OCI-LY3 (cell line): ENCODE measurements around the gene FBXO48.

Experiments
- H2AFZ ChIP-seq: fragments of 200-600, 300-600 bp; shearing (Covaris generic); 2 replicates; pipeline ENCODE4 v1.6.0; 2014; ENCODE audit warnings: antibody characterized with exemption, low read depth, low read length
- H3K27ac ChIP-seq: fragments of 200-600, 300-600 bp; sonication (generic); 2 replicates; pipeline ENCODE4 v1.5.1; 2014; ENCODE audit warnings: mild to moderate bottlenecking, low read length, moderate library complexity, mixed read lengths
- H3K27me3 ChIP-seq: fragments of 200-600, 300-600 bp; sonication (generic); 2 replicates; pipeline ENCODE4 v1.6.1; 2014; ENCODE audit warnings: low read depth, low read length, mixed read lengths
- H3K36me3 ChIP-seq: fragments of 200-600, 300-600 bp; sonication (generic); replicated peaks from 2 replicates; pipeline ENCODE3; 2014; ENCODE audit warnings: low read depth, low read length, mixed read lengths
- H3K4me1 ChIP-seq: fragments of 300-600, 200-600 bp; sonication (generic); 2 replicates; pipeline ENCODE4 v1.6.1; 2014; ENCODE audit warnings: low read length, mixed read lengths
- H3K4me2 ChIP-seq: fragments of 200-600, 300-600 bp; sonication (generic); 2 replicates; pipeline ENCODE4 v1.6.1; 2014; ENCODE audit warnings: low read length, mixed read lengths
- H3K4me3 ChIP-seq: fragments of 300-600, 200-600 bp; sonication (generic); 2 replicates; pipeline ENCODE4 v1.5.1; 2014; ENCODE audit warnings: antibody characterized with exemption, mild to moderate bottlenecking, low read length, moderate library complexity
- H3K79me2 ChIP-seq: fragments of 300-600, 200-600 bp; shearing (Covaris generic); 2 replicates; pipeline ENCODE4 v1.6.1; 2014; ENCODE audit warnings: mild to moderate bottlenecking, low read length, mixed read lengths
- H3K9ac ChIP-seq: fragments of 300-600, 200-600 bp; shearing (Covaris generic); 2 replicates; pipeline ENCODE4 v1.6.0; 2014; ENCODE audit warnings: mild to moderate bottlenecking, low read length, moderate library complexity
- H3K9me3 ChIP-seq: fragments of 200-600, 300-600 bp; shearing (Covaris generic); 2 replicates; pipeline ENCODE4 v1.6.1; 2014; ENCODE audit warnings: low read length, mixed read lengths; ENCODE audit not compliant: insufficient read depth
- H4K20me1 ChIP-seq: fragments of 200-600, 300-600 bp; sonication (generic); 2 replicates; pipeline ENCODE4 v1.6.1; 2016; ENCODE audit warnings: low read length, mixed read lengths; ENCODE audit not compliant: insufficient read depth
- CTCF ChIP-seq: fragments of 200-600, 300-600 bp; sonication (generic); IDR thresholded peaks from 2 replicates; pipeline ENCODE4 v1.5.1; 2014; ENCODE audit warnings: antibody characterized with exemption, low read length, low read depth
- EZH2phosphoT487 ChIP-seq: fragments of 200-600 bp; shearing (Covaris generic); IDR thresholded peaks from 2 replicates; pipeline ENCODE4 v1.6.1; 2018; ENCODE audit warnings: antibody characterized with exemption, mixed run types, low read depth

The FBXO48 gene

GRCh38 chr2:68425503-68425902 is 41.6 kb downstream of the FBXO48 start:
- Histone ChIP-seq H3K36me3 (no peaks in the 10 kb centered on the region), H3K79me2 (no peaks in the 10 kb centered on the region), H4K20me1 (no peaks in the 10 kb centered on the region), H3K27me3 (no peaks in the 10 kb centered on the region), H2AFZ (no peak overlapping the region), H3K9ac (no peak overlapping the region), H3K4me1 (peaks cover 65% of the 10 kb centered on the region), H3K4me3 (no peak overlapping the region), H3K27ac (no peak overlapping the region), H3K4me2 (peak overlapping the region; percentile 68; the same call in 1 of the 2 replicates), H3K9me3 (no peaks in the 10 kb centered on the region)
- TF ChIP-seq CTCF (no peak), EZH2phosphoT487 (no peak)

GRCh38 chr2:68423966-68424650 is 43.0 kb downstream of the FBXO48 start:
- TF ChIP-seq CTCF, result no peak
- Histone ChIP-seq H3K27me3 (no peaks in the 10 kb centered on the region), H3K4me2 (peak overlapping the region; percentile 68), H3K79me2 (no peaks in the 10 kb centered on the region), H4K20me1 (no peaks in the 10 kb centered on the region), H3K36me3 (no peaks in the 10 kb centered on the region), H3K9me3 (no peaks in the 10 kb centered on the region), H2AFZ (peak overlapping the region; percentile 23; the same call in 1 of the 2 replicates), H3K4me3 (peak overlapping the region; percentile 17), H3K4me1 (peaks cover 66% of the 10 kb centered on the region), H3K27ac (peak overlapping the region; percentile 82), H3K9ac (peak overlapping the region; percentile 24; the same call in 1 of the 2 replicates)

GRCh38 chr2:68420254-68420910 is 46.7 kb downstream of the FBXO48 start:
- Histone ChIP-seq H3K9ac (no peak overlapping the region), H4K20me1 (no peaks in the 10 kb centered on the region), H3K79me2 (no peaks in the 10 kb centered on the region), H3K27me3 (no peaks in the 10 kb centered on the region), H2AFZ (no peak overlapping the region), H3K4me3 (no peak overlapping the region), H3K36me3 (no peaks in the 10 kb centered on the region), H3K27ac (no peak overlapping the region), H3K4me2 (no peak overlapping the region), H3K9me3 (no peaks in the 10 kb centered on the region), H3K4me1 (peaks cover 42% of the 10 kb centered on the region)
- TF ChIP-seq CTCF (no peak), EZH2phosphoT487 (no peak)

- Histone ChIP-seq H3K27ac (no peak overlapping the region), H2AFZ (no peak overlapping the region), H3K9ac (no peak overlapping the region), H3K9me3 (no peaks in the 10 kb centered on the region), H3K4me2 (no peak overlapping the region), H4K20me1 (no peaks in the 10 kb centered on the region), H3K4me1 (peaks cover 27% of the 10 kb centered on the region), H3K36me3 (no peaks in the 10 kb centered on the region), H3K27me3 (no peaks in the 10 kb centered on the region), H3K79me2 (no peaks in the 10 kb centered on the region), H3K4me3 (no peak overlapping the region)
- no peak for TF ChIP-seq CTCF
- TF ChIP-seq EZH2phosphoT487, result no peak
Measured at GRCh38 chr2:68418855-68419254, 48.2 kb downstream of the FBXO48 start.
